ENCODE measurements around the gene POTEF.
"Not testable (repeated sequence)": the region's sequence is repeated elsewhere in the genome, so short reads cannot be mapped to it uniquely, and the experiment has no call there.

Gene POTEF

GRCh38 chr2:130129120-130129829 is at the start of gene POTEF:
TSS of gene POTEF (minus strand) at chr2:130129222. CDS start at chr2:130120515, 8,707 bp downstream.
- FAIRE-seq: not testable (repeated sequence)

GRCh38 chr2:130174866-130175265 is 45.8 kb upstream of the POTEF start:
- FAIRE-seq: not testable (repeated sequence)

GRCh38 chr2:130169896-130170295 is 40.9 kb upstream of the POTEF start:
- FAIRE-seq: no peak

GRCh38 chr2:130169163-130169562 is 40.1 kb upstream of the POTEF start:
- not testable (repeated sequence) for FAIRE-seq

- FAIRE-seq: not testable (repeated sequence)
Measured at GRCh38 chr2:130166611-130167010, 37.6 kb upstream of the POTEF start.

GRCh38 chr2:130165293-130166016 is 36.4 kb upstream of the POTEF start:
- FAIRE-seq: no peak

GRCh38 chr2:130162968-130163367 is 33.9 kb upstream of the POTEF start:
- FAIRE-seq: no peak

GRCh38 chr2:130162486-130162885 is 33.5 kb upstream of the POTEF start:
- FAIRE-seq: not testable (repeated sequence)

GRCh38 chr2:130160838-130161705 is 32.0 kb upstream of the POTEF start:
- FAIRE-seq: not testable (repeated sequence)

- FAIRE-seq: no peak
Measured at GRCh38 chr2:130160131-130160530, 31.1 kb upstream of the POTEF start.

GRCh38 chr2:130159376-130159775 is 30.4 kb upstream of the POTEF start:
- FAIRE-seq: not testable (repeated sequence)

- FAIRE-seq: no peak
Measured at GRCh38 chr2:130158631-130159030, 29.6 kb upstream of the POTEF start.

GRCh38 chr2:130157825-130158514 is 28.9 kb upstream of the POTEF start:
- not testable (repeated sequence) for FAIRE-seq

GRCh38 chr2:130157354-130157753 is 28.3 kb upstream of the POTEF start:
- FAIRE-seq: not testable (repeated sequence)

- FAIRE-seq: no peak
Measured at GRCh38 chr2:130156624-130157004, 27.6 kb upstream of the POTEF start.

- not testable (repeated sequence) for FAIRE-seq
Measured at GRCh38 chr2:130155956-130156623, 27.1 kb upstream of the POTEF start.

- FAIRE-seq: no peak
Measured at GRCh38 chr2:130154773-130155765, 26.0 kb upstream of the POTEF start.

- not testable (repeated sequence) for FAIRE-seq
Measured at GRCh38 chr2:130154423-130154770, 25.4 kb upstream of the POTEF start.

- FAIRE-seq: not testable (repeated sequence)
Measured at GRCh38 chr2:130153721-130154422, 24.9 kb upstream of the POTEF start.
